Memory B cell (primary cell): ENCODE data around the gene NCAPG2.
"Not testable (repeated sequence)": the region's sequence is repeated elsewhere in the genome, so short reads cannot be mapped to it uniquely, and the experiment has no call there.

ENCODE experiments used
- ATAC-seq: fragments of 150-1000 bp; cut with Tn5 transposase; 2 replicates; pipeline ENCODE4 v1.10.0; 2021; ENCODE audit warnings: low read depth, mild to moderate bottlenecking, moderate library complexity
- DNase-seq, 2 donors: peaks; one replicate each; pipeline ENCODE4 v3.0.0; 2022; ENCODE audit warnings: low spot score in 2 of 2
- H3K27ac Mint-ChIP-seq: one replicate; pipeline ENCODE4 v1.8.0; 2022; ENCODE audit warnings: mild to moderate bottlenecking, moderate library complexity, mixed read lengths
- H3K27me3 Mint-ChIP-seq: one replicate; pipeline ENCODE4 v1.8.0; 2022; ENCODE audit warnings: mixed read lengths
- H3K36me3 Mint-ChIP-seq: one replicate; pipeline ENCODE4 v1.8.0; 2022; ENCODE audit warnings: mild to moderate bottlenecking, mixed read lengths
- H3K4me1 Mint-ChIP-seq: one replicate; pipeline ENCODE4 v1.8.0; 2022; ENCODE audit warnings: mixed read lengths
- H3K4me3 Mint-ChIP-seq: one replicate; pipeline ENCODE4 v1.8.0; 2022; ENCODE audit warnings: mild to moderate bottlenecking, moderate library complexity, mixed read lengths
- H3K9me3 Mint-ChIP-seq: one replicate; pipeline ENCODE4 v1.8.0; 2022; ENCODE audit warnings: mixed read lengths

NCAPG2 gene

GRCh38 chr7:158706273-158706704 is 1.7 kb upstream of the NCAPG2 start:
- peaks cover 2% of the 10 kb centered on the region for H3K27me3 Mint-ChIP-seq
- H3K36me3 Mint-ChIP-seq = peaks cover 2% of the 10 kb centered on the region
- DNase-seq = no peak
- H3K4me1 Mint-ChIP-seq = peaks cover 20% of the 10 kb centered on the region
- no peak overlapping the region for H3K27ac Mint-ChIP-seq
- H3K4me3 Mint-ChIP-seq = peak overlapping the region; percentile 40
- ATAC-seq = no peak
- peaks cover 4% of the 10 kb centered on the region for H3K9me3 Mint-ChIP-seq

- H3K27ac Mint-ChIP-seq = peak overlapping the region; percentile 96
- DNase-seq (peak in 1 of 2 donors; percentile 30), ATAC-seq (no peak)
- H3K36me3 Mint-ChIP-seq = peaks cover 2% of the 10 kb centered on the region
- H3K4me3 Mint-ChIP-seq = peak overlapping the region; percentile 98
- no peaks in the 10 kb centered on the region for H3K27me3 Mint-ChIP-seq
- H3K4me1 Mint-ChIP-seq = peaks cover 17% of the 10 kb centered on the region
- peaks cover 1% of the 10 kb centered on the region for H3K9me3 Mint-ChIP-seq
These were observed 738 bp upstream of the NCAPG2 start for GRCh38 chr7:158705234-158705850.

GRCh38 chr7:158703679-158704523 is 703 bp downstream of the NCAPG2 start:
- not testable (repeated sequence) for H3K27me3 Mint-ChIP-seq, ATAC-seq, DNase-seq, H3K36me3 Mint-ChIP-seq, H3K9me3 Mint-ChIP-seq
- H3K27ac Mint-ChIP-seq = peak overlapping the region; percentile 96
- peaks cover 17% of the 10 kb centered on the region for H3K4me1 Mint-ChIP-seq
- H3K4me3 Mint-ChIP-seq = peak overlapping the region; percentile 98

DNA sequence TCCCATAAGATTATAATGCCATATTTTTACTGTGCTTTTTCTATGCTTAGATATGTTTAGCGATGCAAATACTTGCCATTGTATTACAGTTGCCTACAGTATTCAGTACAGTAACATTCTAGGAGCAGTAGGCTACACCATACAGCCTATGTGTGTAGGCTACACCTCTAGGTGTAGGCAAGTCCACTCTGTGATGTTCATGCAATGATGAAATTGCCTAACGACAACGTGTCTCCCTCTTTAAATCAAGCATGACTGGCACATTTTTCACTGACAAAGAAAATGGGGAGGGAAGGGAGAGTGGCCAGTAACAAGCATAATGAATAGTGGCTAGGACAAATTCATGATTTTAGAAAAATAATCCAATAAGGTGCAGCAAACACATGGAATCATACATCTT is 1.7 kb downstream of the NCAPG2 start:
- H3K4me1 Mint-ChIP-seq = peaks cover 17% of the 10 kb centered on the region
- H3K9me3 Mint-ChIP-seq = peaks cover 1% of the 10 kb centered on the region
- H3K27me3 Mint-ChIP-seq = no peaks in the 10 kb centered on the region
- peaks cover 5% of the 10 kb centered on the region for H3K36me3 Mint-ChIP-seq
- DNase-seq (no peak), ATAC-seq (no peak)
- H3K27ac Mint-ChIP-seq = no peak overlapping the region
- H3K4me3 Mint-ChIP-seq = peak overlapping the region; percentile 63

- DNase-seq (no peak), ATAC-seq (no peak)
- Mint-ChIP-seq H3K4me1 (peaks cover 17% of the 10 kb centered on the region), H3K9me3 (no peaks in the 10 kb centered on the region), H3K4me3 (no peak overlapping the region), H3K27me3 (no peaks in the 10 kb centered on the region), H3K36me3 (peaks cover 7% of the 10 kb centered on the region), H3K27ac (no peak overlapping the region)
These were observed 2.4 kb downstream of the NCAPG2 start for GRCh38 chr7:158702196-158702595.

DNA sequence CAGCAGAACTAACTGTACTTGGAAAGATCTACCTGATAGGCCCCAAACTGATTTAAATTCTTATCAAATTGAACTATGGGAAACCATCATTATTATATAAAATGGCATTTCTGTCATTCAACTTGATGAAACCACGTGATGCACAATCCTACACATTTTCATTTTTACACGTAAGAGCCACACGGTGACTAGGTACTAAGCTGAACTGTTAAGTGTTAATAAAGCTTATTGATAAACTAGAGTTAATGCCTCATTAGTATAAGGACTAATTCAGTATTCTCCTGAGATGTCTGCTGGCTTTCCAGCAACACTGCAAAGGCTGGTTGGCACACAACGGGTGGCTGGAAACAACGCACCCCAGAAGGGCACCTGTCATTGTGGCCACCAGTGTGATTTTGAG is 4.6 kb downstream of the NCAPG2 start:
- DNase-seq (no peak), ATAC-seq (no peak)
- no peak overlapping the region for H3K27ac Mint-ChIP-seq
- H3K27me3 Mint-ChIP-seq = no peaks in the 10 kb centered on the region
- H3K4me3 Mint-ChIP-seq = no peak overlapping the region
- H3K4me1 Mint-ChIP-seq = peaks cover 11% of the 10 kb centered on the region
- no peaks in the 10 kb centered on the region for H3K9me3 Mint-ChIP-seq
- peaks cover 7% of the 10 kb centered on the region for H3K36me3 Mint-ChIP-seq

GRCh38 chr7:158699341-158699740 is 5.3 kb downstream of the NCAPG2 start:
- no peak overlapping the region for H3K4me3 Mint-ChIP-seq
- no peak overlapping the region for H3K27ac Mint-ChIP-seq

GRCh38 chr7:158698657-158699195 is 5.9 kb downstream of the NCAPG2 start:
- no peak overlapping the region for H3K4me3 Mint-ChIP-seq
- H3K9me3 Mint-ChIP-seq = no peaks in the 10 kb centered on the region
- peaks cover 11% of the 10 kb centered on the region for H3K4me1 Mint-ChIP-seq
- H3K27ac Mint-ChIP-seq = no peak overlapping the region
- ATAC-seq (no peak), DNase-seq (no peak)
- H3K27me3 Mint-ChIP-seq = no peaks in the 10 kb centered on the region
- H3K36me3 Mint-ChIP-seq = peaks cover 7% of the 10 kb centered on the region

More at GRCh38 chr7:158699341-158699740, 5.3 kb downstream of the NCAPG2 start:
- ATAC-seq (no peak), DNase-seq (no peak)
- Mint-ChIP-seq H3K4me1 (peaks cover 11% of the 10 kb centered on the region), H3K9me3 (no peaks in the 10 kb centered on the region), H3K27me3 (no peaks in the 10 kb centered on the region), H3K36me3 (peaks cover 7% of the 10 kb centered on the region)

DNA sequence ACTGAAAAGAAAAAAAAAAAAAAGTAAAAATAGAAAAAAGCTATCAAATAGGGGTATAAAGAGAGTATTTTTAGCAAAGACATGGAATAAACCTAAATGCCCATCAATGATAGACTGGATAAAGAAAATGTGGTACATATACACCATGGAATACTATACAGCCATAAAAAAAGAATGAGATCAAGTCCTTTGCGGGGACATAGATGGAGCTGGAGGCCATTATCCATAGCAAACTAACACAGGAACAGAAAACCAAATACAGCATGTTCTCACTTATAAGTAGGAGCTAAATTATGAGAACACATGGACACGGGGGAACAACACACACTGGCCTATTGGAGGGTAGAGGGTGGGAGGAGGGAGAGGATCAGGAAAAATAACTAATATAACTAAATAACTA is 7.0 kb downstream of the NCAPG2 start:
- not testable (repeated sequence) for DNase-seq, H3K9me3 Mint-ChIP-seq, H3K27me3 Mint-ChIP-seq, H3K36me3 Mint-ChIP-seq, H3K4me3 Mint-ChIP-seq, H3K4me1 Mint-ChIP-seq, H3K27ac Mint-ChIP-seq, ATAC-seq

DNA sequence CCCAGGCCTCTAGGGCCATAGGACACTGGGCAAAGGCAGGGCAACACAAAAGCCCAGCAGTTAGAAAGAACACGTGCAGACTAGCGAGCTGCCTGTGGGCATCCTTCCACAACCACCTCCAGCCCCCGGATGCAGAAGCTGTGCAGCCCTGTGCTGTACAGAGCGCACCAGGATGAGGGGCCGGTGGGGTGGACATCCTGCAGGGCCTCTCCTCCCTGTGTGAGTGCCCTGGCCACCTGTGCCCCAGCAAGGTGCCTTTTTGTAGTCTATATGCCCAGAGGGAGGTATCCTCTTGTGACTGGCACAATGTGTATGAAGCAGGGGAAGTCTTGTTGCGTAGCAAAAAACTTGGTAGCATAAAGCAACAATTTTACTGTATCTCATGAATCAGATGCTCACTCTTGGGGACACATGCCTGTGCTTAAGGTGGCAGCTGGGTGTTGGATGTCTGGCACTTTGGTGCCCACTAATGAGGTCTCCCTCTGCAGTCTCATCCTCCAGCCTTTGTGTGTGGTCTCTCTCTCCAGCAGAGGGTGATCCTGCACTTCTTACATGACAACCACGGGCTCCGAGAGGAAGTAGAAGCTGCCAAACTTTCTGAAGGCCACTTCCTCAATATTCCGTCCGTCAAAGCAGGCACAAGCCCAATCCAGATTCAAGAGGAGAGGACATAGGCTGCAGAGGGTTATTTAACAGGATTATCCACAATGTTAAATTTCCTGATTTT is 8.7 kb downstream of the NCAPG2 start:
- Mint-ChIP-seq H3K4me1 (peaks cover 4% of the 10 kb centered on the region), H3K27ac (peak overlapping the region; percentile 62), H3K27me3 (no peaks in the 10 kb centered on the region), H3K36me3 (peaks cover 5% of the 10 kb centered on the region), H3K4me3 (no peak overlapping the region), H3K9me3 (no peaks in the 10 kb centered on the region)
- DNase-seq (peak in 1 of 2 donors; percentile 32), ATAC-seq (peak; percentile 86)

- Mint-ChIP-seq H3K9me3 (no peaks in the 10 kb centered on the region), H3K27me3 (no peaks in the 10 kb centered on the region), H3K36me3 (peaks cover 5% of the 10 kb centered on the region), H3K27ac (peak overlapping the region; percentile 62), H3K4me1 (peaks cover 4% of the 10 kb centered on the region), H3K4me3 (no peak overlapping the region)
- DNase-seq (no peak), ATAC-seq (no peak)
These were observed 9.5 kb downstream of the NCAPG2 start for GRCh38 chr7:158695056-158695455.

GRCh38 chr7:158694650-158695049 is 10.0 kb downstream of the NCAPG2 start:
- Mint-ChIP-seq H3K36me3 (peaks cover 6% of the 10 kb centered on the region), H3K9me3 (no peaks in the 10 kb centered on the region), H3K27ac (no peak overlapping the region), H3K4me1 (peaks cover 4% of the 10 kb centered on the region), H3K27me3 (no peaks in the 10 kb centered on the region), H3K4me3 (no peak overlapping the region)
- DNase-seq (no peak), ATAC-seq (no peak)

DNA sequence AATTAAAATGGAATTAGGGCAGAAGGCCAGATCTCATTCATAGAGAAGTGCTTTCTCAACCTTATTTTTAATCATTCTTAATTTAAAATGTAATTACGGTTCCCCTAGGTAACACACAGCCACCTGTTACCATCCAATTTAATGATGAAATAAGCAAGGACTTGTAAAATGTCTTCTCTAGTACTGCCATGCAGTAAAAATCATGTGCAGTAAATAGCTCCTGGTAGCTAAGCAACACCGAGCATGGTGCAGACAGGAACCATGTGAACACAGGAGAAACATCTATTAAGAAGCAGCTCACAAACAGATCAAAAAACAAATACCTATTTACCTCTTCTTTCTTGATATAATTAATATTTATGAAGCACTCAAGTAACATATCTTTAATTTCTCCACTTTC is 15.1 kb downstream of the NCAPG2 start:
- DNase-seq (no peak), ATAC-seq (no peak)
- Mint-ChIP-seq H3K36me3 (peaks cover 8% of the 10 kb centered on the region), H3K4me1 (no peaks in the 10 kb centered on the region), H3K9me3 (no peaks in the 10 kb centered on the region), H3K27ac (no peak overlapping the region), H3K27me3 (no peaks in the 10 kb centered on the region), H3K4me3 (no peak overlapping the region)

DNA sequence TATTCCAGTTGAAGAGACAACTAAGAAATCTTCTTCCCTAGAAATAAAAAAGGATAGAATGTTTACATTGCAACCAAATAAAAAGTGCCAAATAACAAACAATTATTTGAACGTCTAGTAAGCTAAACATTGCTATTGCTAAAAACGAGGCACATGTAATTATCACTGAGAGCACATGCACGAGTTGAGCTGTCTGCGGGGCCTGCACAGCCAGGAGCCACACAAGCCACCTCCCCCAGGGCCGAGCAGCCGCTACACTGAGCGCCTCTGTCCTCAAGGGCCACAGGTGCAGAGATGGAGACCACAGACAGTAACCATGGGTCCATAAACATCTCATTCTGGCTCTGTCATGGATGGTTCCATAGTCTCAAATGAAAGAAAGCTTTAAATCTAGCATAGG is 17.2 kb downstream of the NCAPG2 start:
- Mint-ChIP-seq H3K4me3 (no peak overlapping the region), H3K4me1 (no peaks in the 10 kb centered on the region), H3K9me3 (no peaks in the 10 kb centered on the region), H3K36me3 (peaks cover 8% of the 10 kb centered on the region), H3K27me3 (no peaks in the 10 kb centered on the region), H3K27ac (no peak overlapping the region)
- DNase-seq (no peak), ATAC-seq (no peak)
